GM21825 (cell line): ENCODE measurements around the gene AK9.

Source experiments
- ATAC-seq: cut with Tn5 transposase; IDR thresholded peaks from one replicate; pipeline ENCODE4 v1.9.1; 2021; ENCODE audit warnings: mild to moderate bottlenecking, moderate library complexity; ENCODE audit not compliant: unreplicated experiment

AK9 gene

DNA sequence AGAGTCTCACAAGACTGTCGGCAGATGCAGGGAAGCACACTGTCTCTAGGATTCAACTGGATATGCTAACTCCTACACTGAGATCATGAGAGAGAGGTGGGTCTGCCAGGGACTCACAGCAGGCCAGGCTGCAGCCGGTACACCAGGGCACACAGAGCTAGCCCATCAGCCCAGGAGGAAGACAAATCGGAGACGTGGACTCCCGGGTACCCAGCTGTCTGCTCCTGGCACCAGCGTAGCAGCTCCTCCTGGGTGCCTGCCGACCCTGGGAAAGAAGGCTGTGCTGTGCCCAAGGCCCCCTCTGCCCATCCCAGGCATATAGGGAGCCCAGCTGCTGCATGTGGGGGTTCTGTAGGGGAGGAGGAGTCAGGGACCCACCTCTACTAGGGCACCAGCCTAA lies 242.4 kb downstream of the AK9 start:
- no peak for ATAC-seq

DNA sequence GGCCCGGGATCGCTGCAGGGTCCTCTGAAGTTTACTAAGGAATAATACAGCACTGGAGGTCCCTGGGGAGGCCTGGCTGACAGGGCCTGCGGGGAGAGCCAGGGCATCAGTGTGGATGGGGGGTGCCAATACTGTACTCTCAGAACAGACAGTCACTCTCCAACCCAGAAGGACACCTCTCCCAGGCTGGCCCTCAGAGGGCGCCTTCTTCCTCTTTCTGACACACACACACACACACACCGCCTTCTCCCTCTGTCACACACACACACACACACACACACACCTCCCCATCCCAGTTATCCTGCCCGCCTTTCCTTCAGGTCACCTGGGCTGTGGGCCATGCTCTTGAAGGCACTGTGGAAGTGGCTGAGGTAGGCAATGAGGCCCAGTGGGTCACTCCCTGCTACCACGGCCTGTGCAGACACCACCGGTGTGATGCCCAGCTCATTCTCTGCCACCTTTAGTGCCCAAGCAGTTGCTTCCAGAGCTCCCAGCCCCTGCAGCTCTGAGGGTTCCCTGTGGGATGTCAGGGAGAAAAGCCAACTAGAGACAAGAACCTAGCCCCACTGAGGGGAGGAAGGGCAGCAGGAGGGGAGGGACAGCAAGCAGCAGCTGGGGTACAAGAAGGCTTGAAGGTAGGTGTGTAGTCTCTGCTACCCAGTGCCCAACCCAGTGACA lies 243.0 kb downstream of the AK9 start:
- no peak for ATAC-seq

DNA sequence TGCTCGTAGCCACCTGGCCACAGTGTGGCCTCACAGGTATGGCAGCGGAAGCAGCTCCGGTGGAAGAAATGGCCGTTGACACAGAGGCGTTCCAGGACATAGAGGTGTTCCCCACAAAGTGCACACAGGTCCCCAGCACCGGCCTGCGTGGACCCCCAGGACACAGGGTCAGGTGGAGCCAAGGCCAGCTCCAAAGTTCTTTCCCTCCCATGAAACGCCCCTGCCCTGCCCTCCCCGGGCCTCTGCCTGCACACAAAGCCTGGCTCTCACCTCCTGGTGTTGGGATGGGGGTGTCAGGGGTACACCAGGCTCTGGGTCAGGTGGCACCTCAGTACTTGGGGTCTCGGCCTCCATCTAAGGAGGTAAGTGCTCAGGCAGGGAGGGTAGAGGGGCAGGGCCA lies 243.9 kb downstream of the AK9 start:
- ATAC-seq = no peak

DNA sequence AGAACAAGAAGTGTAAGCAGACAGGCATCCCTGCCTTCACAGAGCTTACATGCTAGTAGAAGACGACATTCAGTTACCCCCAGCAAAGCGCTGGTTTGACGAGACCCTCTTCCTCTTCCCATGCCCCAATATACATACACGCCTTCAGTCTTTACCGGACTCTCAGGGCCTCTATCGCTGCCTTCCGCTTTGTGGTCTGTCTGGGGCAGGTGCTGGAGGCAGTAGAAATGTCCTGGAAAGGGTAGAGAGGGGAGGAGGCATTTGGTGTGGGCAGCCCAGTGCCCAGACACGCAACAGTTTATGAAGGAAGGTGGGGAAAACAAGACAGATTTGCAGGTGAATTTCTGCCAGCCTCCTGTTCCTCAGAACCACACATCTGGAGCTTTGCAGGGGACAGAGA lies 244.5 kb downstream of the AK9 start:
- ATAC-seq = no peak

DNA sequence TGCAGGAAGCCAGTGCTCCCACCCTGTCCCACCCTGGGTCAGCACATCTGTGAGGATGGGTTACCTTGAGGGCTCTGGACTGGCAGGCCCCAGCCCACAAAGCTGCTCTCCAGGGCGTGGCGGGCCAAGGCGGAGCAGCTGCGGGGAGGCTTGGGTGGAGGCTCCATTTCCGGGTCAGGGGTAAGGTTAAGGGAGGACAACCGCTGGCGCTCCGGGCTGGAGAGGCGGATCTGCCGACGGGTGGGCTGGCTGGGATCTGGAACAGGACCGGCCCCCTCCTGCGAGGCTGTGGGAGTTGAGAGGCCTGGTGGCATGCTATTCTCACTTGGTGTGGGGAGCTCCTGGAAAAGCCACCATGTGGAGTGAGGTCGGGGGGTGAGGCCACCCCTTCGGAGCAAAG lies 244.9 kb downstream of the AK9 start:
- no peak for ATAC-seq

DNA sequence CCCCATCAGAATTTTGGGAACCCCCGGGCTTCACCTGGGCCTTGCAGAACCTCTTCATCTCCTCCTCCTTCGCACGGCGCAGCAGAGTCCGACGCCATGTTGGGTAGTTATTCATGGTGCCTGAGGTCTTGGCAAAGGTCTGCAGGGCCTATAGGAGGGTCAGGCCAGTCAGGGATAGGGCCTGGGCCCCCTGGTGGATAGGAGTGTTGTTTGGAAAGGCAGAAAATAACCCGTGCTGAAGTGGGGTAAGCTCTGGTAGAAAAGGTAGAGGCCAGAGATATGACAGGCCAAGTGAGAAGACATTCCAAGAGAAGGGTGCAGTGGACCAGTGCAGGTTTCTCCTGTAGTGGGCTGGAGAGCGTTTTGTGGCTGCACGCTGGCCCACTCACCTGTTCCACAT lies 245.6 kb downstream of the AK9 start:
- no peak for ATAC-seq

DNA sequence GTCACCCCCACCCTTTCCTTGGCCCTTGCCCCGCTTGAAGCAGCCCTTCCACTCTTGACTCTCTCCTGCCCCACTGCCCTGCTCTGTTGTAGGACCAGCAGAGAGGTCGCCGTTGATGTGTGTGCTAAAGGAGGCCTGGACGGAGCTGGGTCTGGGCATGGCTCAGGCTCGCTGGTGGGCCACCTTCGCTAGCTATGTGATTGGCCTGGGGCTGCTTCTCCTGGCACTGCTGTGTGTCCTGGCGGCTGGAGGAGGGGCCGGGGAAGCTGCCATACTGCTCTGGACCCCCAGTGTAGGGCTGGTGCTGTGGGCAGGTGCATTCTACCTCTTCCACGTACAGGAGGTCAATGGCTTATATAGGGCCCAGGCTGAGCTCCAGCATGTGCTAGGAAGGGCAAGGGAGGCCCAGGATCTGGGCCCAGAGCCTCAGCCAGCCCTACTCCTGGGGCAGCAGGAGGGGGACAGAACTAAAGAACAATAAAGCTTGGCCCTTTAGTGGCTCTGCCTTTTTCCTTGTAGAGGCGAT lies 247.5 kb downstream of the AK9 start:
- no peak for ATAC-seq
